Measurements from ENCODE around the gene USP1.

- no peak for TF ChIP-seq CTCF (IDR thresholded peaks at IDR 0.05 in 4 of 5, conservative IDR thresholded peaks at IDR 0.05 in 1 of 5)
- no peak for TF ChIP-seq POLR2A (IDR thresholded peaks at IDR 0.05)
Measured at GRCh38 chr1:62452951-62453350, 16.1 kb downstream of the USP1 start.

All from gastrocnemius medialis (tissue), 4 donors.